Right ventricle myocardium superior (tissue), 1 donor: ENCODE results near the gene EHD3. TPM values are rescaled to one million over a fixed set of nuclear protein-coding genes. Genes with fewer than 3 reads are reported as not detected.
"Not testable (repeated sequence)": the region's sequence is repeated elsewhere in the genome, so short reads cannot be mapped to it uniquely, and the experiment has no call there.

Source experiments
- ATAC-seq: fragments of 200-7000 bp; cut with Tn5 transposase; one replicate; pipeline ENCODE4 v1.9.1; 2020; ENCODE audit warnings: mild to moderate bottlenecking; ENCODE audit not compliant: poor library complexity
- DNase-seq: peaks from one replicate; pipeline ENCODE4 v3.0.0-alpha.2; 2020
- intact Hi-C: fragments of 100-400 bp; cut with DNase I; formaldehyde crosslinking; loops from one replicate; pipeline ENCODE4 v1.11.2; 2022
- total RNA-seq: library from RNA; stranded (reverse); fragmentation: NEBNext Ultra II Directional; extraction: Animal tissue kit (Norgen Biotek cat#: 25700); gene quantifications from one replicate; pipeline ENCODE4 v1.2.1, GENCODE V29; 2021
- donor health status: DM: no; HTN: yes; CAD: no; lungs with severe emphysema.

The EHD3 gene
- total RNA-seq, 1 donor from 2014 or later, result 23.0 TPM

DNA sequence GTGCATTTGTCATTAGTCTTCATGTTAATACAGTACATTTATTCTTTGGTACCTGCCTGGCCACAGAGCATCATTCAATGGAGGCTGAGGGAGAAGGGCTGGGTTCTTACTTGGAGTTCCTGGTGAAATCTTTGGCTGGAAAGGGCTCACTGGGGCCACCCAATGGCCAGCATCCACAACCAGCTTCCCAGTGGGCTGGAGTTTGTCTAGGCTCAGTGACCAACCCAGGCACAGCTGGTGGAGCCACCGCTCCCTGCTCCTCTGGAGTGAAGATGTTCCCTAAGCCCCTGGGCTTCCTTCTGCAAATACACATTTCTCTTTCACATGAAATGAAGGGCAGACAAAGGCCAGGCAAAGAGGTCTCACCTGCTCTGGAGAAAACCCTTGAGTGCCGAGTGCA lies 34.4 kb downstream of the EHD3 start:
- intact Hi-C loops, result no loop called here
- DNase-seq, result no peak
- ATAC-seq, result no peak

DNA sequence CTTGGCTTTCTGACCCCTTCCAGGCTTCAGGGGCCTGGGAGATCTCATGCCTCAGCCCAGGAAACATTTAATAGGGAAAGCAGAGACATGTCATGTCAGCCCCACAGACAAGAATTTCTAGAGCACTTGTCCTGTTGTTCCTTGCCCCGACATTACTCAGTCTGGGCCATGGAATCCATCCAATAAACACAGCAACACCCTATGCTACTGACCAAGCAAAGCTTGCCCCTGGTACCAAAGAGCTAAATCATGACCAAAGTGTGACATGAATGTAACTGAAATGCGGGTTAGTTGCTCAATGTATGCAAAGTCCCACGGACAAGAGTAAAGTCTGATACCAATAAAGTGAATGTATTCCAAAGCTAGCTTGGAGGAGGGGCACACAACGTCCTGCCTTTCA lies 35.1 kb downstream of the EHD3 start:
- DNase-seq, result no peak
- ATAC-seq, result peak; percentile 55
- intact Hi-C loops, result no loop called here

DNA sequence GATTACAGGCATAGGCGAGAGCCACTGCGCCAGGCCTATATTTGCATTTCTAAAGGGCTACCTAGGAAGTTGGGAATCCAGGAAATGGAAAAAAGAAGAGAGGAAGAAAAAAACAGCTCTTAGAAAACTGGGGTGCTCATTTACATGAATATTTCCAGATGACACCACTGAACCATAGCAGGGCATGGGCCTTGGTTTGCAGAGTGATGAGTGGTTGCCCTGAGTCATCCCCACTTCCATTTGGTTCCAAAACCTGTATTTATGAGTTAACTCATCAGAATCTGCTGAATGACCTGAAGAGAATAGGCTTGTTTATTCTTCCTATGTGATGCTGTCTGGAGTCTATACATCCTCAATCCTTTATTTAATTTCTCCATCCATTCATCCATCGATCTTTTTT lies 36.2 kb downstream of the EHD3 start:
- intact Hi-C loops, result no loop called here
- ATAC-seq (no peak), DNase-seq (no peak)

DNA sequence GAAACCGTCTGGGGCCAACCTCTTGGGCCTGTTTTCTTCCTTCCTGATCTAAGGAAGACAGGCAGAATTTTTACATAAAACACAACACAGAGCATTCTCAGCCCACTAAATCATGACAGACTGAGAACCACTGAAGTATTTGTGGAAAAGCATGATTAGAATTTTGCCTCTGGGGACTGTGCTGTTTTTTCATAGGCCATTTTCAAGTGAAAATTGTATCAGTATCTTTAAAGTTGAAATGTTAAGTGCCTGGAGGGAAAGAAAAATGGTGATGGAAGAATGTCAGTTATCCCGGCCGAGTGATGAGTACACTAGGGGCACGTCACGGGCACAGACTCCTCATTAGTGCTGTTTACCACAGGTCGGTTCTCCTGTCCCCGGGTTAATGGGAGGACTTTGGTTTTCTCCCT lies 36.9 kb downstream of the EHD3 start:
- no peak for DNase-seq
- ATAC-seq, result no peak
- intact Hi-C loops, result no loop called here

DNA sequence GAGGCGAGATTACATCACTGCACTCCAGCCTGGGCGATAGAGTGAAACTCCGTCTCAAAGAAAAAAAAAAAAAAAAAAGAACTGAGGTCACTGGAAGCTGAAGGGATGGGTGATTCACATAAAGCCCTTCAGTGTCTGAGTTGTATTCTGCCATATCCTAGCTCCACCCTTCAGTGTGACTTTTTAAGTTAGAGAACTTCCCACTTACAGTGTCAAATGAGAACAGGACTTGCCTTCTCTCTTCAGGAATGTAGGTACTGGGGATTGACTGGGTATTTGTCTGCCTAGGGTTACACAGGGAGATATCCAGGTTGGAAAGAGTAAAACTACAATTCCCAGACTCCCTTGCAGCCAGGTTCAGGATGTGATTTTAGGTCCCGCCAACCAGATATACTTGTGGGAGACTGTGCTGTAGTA lies 37.9 kb downstream of the EHD3 start:
- ATAC-seq (no peak), DNase-seq (no peak)
- intact Hi-C loops, result no loop called here

DNA sequence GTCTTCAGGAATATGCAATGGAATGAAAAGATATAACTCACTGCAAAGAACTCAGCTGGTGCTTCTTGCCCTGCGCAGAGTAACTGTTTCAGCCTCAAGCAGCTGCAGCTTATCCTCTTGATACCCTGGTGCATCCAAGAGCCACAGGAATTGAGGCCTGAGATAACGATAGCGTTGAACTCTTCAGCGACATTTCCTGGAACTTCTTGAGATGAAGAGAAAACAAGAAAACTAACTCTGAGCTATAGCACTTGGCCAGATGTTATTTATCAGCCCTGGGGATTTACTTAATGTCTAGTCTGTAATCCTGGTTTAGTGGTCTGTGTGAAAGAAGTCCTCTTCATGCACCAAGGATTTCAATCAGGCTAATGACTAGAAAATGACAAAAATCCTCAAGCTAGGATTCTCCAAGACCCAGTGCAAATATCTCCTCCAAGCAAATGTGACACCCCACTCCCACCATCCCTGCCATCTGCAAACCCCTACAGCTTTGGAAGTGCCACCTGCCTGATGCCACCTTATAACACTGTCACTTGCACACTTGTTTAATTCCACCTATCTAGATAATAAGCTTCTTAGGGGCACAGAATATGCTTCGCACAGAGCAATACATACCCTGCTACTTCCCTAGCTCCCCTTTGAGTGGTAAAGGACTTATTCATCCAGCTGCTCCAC lies 40.6 kb downstream of the EHD3 start:
- intact Hi-C loops, result no loop called here
- no peak for ATAC-seq

DNA sequence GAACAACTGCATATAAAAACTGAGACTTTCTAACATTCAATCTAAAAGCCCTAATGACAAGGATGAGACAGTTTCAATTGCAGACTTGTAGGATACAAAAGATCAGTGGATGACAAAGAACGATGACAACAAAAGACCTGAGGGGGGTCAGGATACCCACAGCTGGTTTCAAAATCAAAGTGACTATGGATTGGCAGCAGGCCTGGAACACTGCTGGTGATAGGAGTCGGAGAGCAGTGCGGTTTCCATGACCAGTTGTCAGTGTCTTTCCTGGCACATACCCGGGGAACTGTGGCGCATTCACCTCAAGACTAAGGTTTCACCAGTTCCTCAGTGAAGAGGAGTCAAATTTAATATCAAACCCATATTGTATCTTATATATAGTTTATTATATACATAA lies 42.0 kb downstream of the EHD3 start:
- intact Hi-C loops, result no loop called here
- peak; percentile 88 for ATAC-seq
- peak; percentile 59 for DNase-seq

More for the DNA sequence above, 40.6 kb downstream of the EHD3 start:
- DNase-seq, result no peak

DNA sequence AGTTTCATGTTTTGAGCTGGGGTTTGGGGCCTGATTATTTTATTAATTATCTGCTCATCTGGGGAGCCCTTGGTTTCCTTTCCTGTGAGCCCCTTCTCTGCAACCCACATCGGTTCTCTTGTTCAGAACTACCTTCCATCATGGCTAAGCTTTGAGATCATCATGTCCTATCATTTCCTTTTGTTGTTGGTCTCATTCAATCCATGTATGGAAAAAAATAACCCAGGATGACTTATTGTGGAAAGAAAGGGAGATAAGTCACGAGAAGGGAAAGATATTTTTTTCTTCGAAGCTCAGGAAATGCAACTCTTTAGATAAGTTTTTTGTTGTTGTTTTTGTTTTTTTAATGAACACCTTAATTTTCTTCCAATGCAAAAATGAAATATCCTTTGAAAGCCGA lies 43.7 kb downstream of the EHD3 start:
- intact Hi-C loops, result no loop called here
- DNase-seq (no peak), ATAC-seq (no peak)

DNA sequence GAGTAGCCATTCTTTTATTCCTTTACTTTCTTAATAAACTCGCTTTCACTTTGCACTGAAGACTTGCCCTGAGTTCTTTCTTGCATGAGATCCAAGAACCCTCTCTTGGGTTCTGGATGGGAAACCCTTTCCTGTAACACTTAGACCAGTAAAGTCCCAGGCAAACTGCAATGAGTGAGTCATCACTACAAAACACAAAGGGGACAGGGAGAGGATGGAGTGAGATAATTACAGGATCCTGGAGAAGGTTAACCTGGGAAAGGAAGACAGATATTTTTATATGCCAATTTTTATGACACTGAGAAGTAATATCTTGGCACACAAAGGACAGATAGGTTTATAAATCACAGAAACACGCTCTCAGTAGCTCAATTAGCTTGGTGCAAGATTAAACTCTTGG lies 48.7 kb downstream of the EHD3 start:
- no peak for ATAC-seq
- intact Hi-C loops, result no loop called here

DNA sequence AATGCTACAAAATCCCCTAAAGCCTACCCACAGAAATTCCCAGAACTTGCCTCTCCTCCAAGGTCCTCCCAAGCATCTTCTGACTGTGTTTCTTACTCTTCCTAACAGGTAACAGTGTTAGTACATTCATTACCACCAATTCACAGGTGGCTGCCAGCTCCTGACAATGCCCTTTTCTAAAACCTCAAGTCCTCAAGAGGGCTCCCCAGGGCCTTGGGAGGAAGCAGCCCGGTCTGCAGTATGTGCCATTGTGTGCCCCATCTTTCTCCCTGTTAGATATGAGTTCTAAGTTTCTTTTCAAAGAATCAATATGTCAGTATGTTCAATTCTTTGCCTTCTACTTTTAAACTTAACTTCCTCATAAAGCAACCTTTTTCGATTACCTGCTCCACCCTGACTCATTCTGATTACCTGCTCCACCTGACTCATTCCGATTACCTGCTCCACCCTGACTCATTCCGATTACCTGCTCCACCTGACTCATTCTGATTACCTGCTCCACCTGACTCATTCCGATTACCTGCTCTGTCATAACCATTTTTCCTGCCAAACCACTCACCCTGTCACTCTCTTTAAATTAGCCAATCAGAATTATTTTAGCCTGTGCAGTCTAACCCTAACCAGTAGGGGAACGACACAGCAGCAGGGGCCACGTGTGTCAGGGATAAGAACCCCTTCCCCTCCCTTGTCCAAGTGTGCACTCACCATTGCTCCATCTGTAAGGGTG lies 49.4 kb downstream of the EHD3 start:
- ATAC-seq, intact Hi-C loops, DNase-seq: not testable (repeated sequence)

More for the DNA sequence above, 48.7 kb downstream of the EHD3 start:
- no peak for DNase-seq

DNA sequence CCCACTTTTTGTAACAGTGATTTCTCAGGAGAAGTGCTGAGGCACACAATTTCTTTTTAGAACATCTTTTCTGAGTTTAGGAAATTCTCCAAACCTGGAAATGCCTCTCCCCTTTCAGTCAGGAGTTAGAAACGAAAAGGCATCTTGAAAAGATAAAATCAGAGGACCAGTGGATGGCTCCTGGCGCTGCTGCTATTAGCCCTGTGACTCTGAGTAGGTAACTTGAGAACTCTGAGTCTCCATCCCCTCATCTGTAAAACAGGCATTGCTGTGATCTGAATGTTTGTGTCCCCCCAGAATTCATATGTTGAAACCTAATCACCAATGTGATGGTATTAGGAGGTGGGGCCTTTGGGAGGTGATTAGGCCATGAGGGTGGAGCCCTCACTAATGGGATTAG lies 50.2 kb downstream of the EHD3 start:
- intact Hi-C loops, result no loop called here
- ATAC-seq (no peak), DNase-seq (no peak)

DNA sequence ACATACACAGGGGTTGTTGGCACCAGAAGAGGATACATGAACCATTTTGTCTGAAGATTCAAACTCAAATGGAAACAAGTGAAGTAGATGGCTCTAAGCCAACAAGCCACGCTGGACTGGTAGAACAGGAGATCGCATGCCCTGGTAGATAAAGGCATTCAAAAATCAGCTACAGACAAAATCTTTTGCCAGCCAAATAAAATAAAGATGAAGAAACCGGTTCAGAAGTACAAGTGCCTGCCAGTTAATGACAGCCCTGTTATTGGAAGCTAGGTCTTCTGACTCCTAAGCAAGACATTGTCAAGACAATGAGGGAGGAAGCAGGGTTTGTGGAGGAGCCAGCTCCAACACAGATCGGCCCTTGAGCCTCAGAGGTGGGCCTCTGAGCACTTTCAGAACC lies 52.3 kb downstream of the EHD3 start:
- DNase-seq (no peak), ATAC-seq (no peak)
- intact Hi-C loops, result no loop called here

DNA sequence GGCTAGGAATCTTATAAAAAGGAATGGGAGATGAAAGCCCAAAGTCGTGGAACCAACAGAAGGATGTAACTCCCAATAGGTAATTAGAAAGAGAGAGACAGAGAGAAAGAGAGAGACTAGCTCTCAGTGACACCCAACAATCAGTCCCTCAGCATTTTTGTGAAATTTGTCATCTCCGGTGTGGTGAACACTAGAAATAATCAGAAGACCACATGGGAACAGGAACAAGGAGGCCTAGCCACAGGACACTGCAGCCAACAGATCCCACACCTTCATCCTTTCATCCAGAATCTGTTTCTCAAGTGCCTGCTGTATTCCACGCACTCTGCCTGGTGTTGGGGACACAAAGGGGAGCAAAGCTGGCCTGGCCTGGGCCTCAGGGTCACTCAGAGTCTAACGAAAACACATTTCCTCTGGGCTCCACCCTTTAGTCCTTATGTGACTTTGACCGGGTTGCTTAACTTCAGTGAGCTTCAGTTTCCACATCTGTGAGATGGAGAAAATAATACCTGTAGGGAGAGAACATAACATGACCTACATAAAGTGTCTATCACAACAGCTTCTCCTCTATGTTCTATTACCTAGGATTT lies 53.1 kb downstream of the EHD3 start:
- ATAC-seq (no peak), DNase-seq (no peak)
- intact Hi-C loops, result no loop called here

DNA sequence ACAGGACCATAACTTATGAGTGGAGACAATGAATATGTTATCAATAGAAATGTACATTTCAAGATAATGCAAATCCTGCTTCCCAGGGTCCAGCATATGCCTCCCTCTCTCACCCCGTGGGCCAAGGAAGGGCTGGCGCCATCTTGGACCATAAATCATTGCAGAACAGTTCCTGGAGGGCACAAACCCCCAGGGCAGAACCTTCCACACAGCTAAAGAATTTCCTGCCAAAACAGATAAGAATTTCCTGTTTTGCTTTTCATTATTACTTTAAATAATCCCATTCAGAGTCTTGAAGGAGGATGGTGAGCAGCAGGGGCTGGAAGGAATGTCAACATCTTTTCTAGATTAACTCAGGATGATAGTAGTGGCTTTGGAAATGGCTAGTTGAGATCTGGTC lies 53.7 kb downstream of the EHD3 start:
- no peak for DNase-seq
- no peak for ATAC-seq
- intact Hi-C loops, result no loop called here

DNA sequence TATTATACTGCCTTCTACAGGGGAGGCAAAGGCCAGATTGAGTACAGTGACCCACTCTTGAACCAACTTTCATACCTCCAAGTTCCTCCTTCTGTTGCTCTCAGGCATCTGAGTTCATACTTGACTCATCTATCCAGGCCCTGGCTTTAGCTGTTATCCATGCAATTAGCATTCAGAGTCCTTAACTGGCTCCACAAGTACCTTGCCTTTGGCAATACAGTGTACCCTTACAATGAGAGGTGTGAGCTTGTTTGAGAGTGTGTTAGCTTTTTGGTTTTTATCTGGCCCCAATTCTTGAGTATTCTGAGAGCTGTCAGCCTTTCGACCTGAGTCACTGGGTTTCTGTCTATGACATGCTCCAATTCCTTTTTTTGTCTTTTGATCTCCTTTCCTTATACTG lies 60.2 kb downstream of the EHD3 start:
- intact Hi-C loops, result no loop called here
- DNase-seq (no peak), ATAC-seq (no peak)

DNA sequence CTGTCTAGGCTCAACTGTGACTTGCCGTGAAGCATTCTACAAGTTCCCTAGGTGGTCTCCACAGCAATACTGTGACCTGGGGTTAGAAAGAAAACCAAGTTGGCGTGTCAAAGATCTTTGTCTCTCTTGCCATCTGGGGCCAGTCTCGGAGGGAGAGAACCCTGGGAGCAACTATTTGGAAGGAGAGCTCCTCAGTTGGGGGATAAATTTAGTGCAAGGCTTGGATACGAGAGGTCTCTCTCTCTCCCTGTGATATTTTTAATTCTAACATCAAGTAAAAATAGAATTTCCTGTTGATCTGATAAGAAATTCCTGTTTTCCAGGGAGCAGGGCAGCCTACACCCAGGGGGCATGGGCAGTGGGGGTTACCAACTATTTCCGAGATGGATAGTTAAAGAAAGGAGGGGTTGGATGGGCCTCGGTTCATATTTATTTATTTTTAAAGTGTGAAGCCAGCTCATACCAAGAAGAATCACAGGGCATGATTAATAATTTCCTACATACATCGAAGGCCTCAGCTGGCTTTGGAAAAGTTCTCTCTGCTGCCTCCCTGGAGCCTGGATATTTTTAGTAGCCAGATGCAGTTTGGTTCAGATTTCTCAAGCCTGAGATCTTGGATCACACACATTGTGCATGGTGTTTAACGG lies 62.8 kb downstream of the EHD3 start:
- intact Hi-C loops, result no loop called here
- ATAC-seq (peak; percentile 38), DNase-seq (no peak)

DNA sequence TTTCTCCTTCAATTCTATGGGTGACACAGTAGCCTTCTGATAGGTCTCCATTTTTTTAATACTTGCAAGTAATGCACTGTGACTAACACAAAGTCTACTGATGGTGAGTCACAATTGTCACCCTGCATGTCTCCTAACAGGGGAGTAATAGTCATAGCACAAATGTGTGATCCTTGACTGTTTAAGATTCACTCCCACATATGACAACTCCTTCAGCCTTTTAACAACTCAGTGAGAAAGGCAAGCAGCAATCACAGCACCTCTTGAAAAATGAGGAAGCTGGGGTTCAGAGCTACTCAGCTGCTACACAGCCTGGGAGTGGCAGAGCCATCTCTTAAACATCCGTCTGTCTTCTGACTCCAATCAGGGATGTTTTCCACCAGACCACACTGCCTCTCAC lies 63.8 kb downstream of the EHD3 start:
- DNase-seq (no peak), ATAC-seq (peak; percentile 12)
- intact Hi-C loops, result no loop called here

DNA sequence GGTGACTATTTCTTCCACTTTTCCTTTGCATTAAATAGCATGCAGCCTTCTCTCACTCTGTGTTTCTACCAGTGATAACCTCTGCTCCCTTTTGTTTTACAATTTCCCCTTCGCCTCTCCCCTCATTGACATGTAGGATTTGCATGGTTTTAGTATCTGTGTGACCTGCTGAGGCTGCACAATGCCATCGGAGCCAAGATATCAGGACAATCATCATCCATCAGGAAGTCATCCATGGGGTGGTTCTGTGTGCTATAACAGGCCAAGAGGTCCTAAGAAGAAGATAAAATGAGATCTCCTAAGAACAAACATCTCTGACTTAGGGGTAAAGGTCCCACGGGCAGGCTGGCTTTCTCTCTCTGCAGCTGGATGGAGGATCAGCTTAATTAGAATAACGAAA lies 65.6 kb downstream of the EHD3 start:
- DNase-seq, result no peak
- intact Hi-C loops, result no loop called here
- ATAC-seq, result no peak

DNA sequence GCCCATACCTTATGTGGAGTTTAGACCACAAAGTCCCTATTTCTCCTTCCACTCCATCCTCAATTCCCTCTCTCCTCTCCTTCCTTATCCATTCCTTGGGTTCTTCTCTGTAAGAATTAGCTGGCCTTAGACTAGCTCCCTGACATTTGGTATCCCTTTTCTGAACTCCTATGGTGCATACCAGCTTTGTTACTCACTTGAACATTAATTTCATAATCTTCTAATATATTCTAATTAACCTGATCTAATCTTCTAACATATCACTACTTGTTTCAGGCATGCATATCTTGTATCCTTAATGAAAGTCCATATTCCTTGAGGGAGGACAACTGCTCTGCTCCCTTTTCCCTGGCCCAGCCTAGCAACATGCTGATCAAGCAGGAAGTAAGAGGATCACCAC lies 66.4 kb downstream of the EHD3 start:
- ATAC-seq (no peak), DNase-seq (no peak)
- intact Hi-C loops, result no loop called here
